ENCODE results near the gene GOSR2.

GRCh38 chr17:46922804-46923635, at the start of gene GOSR2:
- TF ChIP-seq EZH2 (IDR thresholded peaks at IDR 0.05; ENCODE audit: borderline replicate concordance, insufficient read depth, low read length, poor library complexity, severe bottlenecking): peak; percentile 60
- no peak for TF ChIP-seq CTCF (IDR thresholded peaks at IDR 0.05; ENCODE audit: poor library complexity, severe bottlenecking)
- TF ChIP-seq TAF1 (IDR thresholded peaks at IDR 0.05; ENCODE audit: low read depth): no peak

Data from neural cell (in vitro differentiated cells).